CD4-positive, alpha-beta T cell treated with Interleukin-15 for 1 hour (primary cell): ENCODE measurements around the gene SLC39A11.

Experiments
- DNase-seq: peaks from one replicate; pipeline ENCODE4 v3.0.0-alpha.2; 2020

SLC39A11 gene

DNA sequence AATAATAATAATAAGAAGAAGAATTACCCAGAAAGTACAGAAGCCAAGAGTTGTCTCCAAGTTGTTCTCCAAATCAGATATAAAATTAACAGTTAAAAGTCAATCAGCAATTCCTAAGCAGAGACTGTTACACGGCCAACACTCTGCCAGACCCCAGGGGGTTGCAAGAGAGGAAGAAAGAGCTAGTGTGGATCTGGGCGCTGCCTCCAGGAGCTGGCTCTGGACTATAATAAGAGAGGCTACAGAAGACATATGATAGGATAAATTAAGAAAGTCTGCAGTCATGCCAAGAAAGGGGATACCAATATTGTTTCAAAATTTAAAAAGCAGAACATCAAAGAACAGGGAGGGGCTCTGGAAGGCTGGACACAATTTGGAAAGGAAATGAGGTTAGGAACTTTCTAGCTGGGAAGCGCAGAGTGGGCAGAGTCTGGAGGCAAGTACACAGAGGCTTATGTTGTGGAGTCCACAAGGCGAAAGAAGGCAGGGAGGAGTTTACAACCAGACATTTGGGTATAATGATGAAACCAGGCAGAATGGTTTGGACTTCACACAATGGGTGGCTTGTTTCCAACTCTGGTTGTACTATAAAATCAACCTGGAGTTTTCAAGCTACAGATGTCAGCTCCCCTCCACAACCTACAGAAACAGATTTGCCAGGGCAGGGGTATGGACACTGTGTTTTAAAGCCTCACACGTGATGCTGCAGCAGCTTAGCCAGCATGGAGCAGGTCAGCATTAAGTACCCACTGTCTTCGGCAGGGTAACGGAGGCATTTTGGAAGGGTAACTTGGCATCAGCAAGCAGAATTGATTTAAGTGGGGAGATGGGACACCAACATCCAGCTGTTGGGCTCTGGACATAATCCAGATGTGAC, 49.4 kb downstream of the SLC39A11 start:
- DNase-seq, result no peak

DNA sequence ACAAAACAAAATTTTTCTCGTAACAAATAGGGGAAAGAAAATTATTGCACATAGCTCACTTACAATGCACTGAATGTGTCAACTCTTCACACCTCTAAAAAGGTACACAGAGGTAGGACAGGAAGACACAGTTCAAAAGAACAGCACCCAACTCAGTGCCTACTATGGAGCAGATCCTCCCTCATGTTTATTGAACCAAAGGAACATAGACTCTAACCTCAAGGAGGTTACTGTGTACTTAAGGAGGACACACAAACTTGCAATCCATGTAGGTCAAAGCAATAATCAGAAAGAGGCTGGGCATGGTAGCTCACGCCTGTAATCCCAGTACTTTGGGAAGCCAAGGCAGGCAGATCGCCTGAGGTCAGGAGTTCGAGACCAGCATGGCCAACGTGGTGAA, 50.3 kb downstream of the SLC39A11 start:
- no peak for DNase-seq

DNA sequence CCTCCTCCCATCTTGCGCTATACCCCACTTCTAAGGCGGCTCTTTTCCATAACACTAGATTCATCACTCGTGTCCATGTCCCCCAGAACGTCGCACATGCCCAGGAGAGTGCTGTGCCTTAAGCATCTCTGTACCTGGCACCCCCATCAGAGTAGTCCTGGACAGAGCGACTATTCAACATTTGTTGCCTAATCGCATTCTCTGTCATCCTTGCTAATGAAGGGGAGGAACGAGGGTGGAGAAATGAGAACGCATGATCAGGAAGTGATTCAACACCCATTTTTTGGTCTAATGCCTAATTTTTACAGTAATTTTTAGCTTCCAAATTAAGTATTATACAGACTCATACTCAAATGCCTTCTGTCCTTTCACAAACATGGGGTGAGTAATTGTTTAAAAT, 53.2 kb downstream of the SLC39A11 start:
- no peak for DNase-seq

DNA sequence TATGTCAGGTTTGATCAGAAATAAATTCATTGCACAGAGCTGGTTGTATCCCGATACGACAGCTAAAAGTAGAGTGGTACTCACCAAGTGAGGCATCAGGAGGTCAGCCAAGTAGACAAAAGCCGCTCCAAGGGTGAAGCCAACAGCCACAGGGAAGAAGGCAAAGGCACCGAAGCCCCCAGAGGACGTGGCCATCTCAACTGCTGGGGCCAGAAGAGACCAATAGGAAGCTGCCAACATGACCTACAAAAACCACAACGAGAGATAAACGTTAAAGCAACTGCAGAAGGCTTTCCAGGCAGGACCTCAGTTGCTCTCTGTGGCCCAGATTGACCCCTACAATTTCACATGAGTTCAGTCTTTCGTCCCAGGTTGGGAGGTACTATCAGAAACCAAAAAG, 61.0 kb downstream of the SLC39A11 start:
- DNase-seq, result no peak

DNA sequence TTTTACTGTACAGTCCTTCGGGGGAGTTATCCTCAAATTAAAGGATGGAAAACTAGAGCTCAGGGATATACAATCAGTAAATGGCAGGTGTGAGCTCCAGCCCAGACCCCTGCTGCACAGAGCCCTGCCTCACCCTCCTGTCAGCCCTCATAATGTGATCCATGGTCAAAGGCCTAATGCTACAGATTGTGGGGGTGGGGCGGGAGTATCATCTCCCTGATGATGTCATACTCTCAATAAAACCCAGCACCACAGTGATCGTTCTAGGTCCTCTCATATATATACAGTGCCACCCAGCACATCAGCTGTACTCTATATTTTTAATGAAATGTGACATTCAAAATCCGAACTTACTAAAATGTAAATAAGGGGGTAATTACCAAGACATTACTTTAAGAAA, 61.5 kb downstream of the SLC39A11 start:
- no peak for DNase-seq

DNA sequence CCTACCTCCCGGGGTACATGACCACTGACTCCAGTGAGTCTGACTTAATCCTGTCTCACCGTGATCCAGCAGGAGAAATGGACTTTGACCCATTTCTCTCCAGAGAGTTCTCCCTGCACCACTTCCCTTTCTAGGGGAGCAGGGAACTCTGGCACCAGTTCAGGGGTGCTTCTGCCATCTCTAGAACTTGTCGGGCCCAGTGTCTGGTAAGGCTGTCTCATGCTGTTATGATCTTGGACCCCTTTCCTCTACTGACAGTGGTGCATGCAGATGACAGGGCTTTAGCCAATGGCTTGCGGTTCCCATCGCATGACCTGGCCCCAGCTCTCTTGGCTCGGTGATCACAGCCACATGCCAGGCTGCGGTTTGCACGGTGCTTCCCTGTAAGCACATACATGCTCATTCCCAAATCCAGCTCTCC, 62.0 kb downstream of the SLC39A11 start:
- DNase-seq, result no peak

DNA sequence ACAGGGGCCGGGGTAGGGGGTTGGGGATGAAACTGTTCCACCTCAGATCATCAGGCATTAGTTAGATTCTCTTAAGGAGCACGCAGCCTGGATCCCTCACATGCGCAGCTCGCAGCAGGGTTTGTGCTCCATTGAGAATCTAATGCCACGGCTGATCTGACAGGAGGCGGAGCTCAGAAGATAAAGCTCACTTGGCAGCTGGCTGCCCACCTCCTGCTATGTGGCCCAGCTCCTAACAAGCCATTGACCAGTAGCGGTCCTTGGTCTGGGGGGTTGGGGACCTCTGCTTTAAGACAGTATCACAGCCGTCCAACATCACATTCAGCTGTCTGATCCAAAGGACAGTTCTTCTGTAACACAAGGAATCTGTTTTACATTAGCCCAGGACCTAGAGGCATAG, 62.5 kb downstream of the SLC39A11 start:
- DNase-seq, result no peak

DNA sequence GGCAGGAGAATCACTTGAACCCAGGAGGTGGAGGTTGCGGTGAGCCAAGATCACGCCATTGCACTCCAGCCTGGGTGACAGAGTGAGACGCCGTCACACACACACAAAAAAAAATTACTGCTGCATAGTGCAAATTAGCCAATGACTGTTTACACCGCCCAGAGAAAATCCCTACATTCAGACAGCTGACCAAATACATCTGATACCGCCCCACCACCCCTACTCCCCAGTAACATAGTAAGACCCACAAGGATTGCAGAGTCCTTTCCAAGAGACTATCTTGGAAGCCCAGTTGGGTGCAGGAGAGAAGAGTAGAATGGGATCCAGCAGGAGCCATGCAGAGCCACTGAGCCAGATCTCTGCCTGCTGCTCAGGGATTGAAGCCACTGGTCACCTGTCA, 63.5 kb downstream of the SLC39A11 start:
- no peak for DNase-seq

DNA sequence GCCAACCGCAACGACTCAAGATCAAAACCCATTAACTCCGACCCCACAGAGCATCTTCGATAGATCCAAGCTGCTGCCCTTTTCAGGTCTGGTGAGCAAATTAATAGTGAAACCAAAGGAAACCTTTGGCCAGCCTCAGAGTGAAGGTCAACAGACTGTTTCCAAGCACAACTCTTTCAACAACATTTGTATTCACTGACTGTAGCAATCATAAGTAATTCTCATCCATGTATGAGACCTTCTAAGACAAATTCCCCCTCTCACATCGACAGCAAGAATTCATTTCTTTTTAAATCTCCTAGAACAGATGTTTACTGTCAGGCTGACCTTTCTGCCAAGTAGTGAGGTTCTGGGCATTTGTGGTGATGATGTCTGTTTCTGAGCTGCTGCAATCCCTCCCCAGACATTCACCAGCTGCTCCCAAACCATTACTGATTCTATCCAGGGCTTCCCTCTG, 64.2 kb downstream of the SLC39A11 start:
- DNase-seq, result no peak

DNA sequence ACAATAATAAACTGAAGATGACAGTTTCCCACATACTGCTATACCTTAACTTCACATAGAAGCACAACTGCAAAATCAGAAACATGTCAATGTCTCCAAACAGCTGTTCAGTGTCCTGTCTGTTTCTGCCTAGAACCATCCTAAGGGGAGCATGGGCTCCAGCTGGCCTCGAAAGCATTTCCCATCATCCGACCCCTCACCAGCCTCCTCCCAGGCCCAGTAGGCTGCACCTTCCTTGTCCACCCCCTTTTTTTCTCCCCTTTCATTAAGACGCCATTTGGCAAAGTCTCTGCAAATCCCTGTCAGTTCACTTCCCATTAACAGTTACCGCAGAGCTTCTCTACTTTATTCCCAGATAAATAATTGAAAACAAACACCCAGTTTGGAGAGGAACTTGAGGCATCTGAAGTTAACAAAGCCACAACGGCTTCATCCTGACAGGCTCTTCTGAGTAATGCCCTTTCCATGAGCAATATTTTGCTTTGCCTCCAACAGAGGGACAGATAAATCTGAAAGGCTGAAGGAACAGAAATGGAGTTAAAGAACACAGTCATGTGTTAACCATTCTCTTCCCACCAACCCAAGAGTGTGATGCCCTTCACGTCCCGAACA, 65.3 kb downstream of the SLC39A11 start:
- DNase-seq, result no peak

DNA sequence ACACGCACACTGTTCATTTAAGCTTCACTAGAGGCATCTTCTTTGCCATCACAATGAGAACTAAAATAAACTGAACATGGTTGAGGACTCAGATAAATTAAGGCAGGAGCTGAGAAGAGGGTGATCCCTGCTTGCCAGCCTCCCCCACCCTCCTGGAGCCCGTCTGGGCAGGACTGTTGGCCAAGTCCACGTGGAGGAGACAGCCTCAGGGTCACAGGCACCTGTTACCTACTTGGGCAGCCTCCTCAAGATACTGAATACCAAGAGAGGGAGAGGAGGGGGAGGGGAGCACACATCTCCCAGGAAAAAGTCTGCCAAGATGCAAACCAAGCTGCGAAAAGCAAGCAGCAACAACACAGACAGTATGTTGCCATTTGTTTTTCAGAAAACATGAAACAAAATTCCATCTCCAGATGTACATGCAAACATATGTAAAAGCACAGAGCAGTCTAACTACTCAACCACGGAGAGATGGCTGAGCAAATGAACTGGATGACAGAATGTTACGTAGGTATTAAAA, 67.4 kb downstream of the SLC39A11 start:
- no peak for DNase-seq

DNA sequence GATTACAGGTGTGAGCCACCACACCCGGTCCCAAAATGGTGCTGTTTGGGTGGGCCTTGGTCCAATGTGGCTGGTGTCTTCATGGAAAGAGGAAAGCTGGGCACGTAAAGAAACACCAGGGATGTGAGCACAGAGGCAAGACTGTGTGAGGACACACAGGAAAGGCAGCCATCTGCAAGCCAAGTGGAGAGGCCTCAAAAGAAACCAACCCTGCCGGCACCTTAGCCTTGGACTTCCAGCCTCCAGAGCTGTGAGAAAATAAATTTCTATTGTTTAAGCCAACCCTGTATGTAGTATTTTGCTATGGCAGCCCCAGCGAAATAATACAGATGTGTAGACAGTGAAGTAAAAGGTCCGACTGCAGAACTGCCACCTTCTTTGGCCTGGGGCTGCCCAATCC, 68.7 kb downstream of the SLC39A11 start:
- no peak for DNase-seq

DNA sequence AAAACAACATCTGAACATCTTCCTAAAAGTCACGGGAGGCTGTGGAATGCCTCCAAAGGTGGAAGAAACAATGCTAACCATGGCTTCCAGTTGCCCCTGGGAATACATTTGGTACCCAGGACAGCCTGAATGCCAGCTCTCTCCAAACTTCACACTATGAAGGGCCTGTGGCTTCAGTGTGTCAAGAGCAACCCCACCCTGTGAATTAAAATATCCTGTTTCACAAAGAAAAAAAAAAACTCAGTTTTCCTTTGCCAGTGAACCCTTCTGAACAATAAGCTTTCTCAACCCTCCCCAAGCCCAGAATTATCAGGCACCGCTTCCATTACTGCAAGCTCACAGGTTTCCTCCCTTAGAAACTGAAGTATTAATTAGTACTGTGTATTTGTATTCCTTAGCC, 69.8 kb downstream of the SLC39A11 start:
- DNase-seq, result no peak

DNA sequence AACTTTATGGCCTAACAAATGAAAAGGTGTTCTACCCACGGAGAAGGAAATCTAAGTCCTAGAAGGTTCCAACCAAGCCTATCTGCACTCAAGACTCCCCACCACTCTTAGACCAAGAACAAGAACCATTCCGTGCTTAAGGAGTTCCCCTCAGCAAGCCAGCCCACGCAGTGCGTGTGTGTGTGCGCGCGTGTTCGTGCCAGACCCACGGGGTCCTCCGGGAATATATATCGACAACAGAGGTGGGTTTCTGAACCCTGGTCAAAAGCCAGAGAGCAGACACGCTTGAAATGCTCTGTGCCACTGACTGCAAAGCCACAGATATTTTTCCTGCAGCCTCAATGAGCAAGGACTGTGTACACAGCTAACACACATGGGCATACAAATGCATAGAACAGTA, 70.7 kb downstream of the SLC39A11 start:
- no peak for DNase-seq

DNA sequence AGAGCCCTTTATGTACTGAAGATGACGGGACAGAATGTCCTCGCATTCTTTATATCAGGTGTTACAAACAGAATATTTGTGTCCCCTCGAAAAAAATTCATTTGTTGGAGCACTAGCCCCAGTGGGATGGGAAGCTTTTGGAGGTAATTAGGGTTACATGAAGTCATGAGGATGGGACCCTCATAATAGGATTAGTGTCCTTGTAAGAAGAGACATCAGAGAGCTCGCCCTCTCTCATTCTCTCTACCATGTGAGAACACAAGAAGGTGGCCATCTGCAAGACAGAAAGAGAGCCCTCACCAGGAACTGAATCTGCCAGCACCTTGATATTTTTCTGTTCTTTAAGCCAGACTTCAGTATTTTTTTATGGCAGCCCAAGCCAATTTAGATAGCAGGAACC, 72.4 kb downstream of the SLC39A11 start:
- DNase-seq, result no peak

DNA sequence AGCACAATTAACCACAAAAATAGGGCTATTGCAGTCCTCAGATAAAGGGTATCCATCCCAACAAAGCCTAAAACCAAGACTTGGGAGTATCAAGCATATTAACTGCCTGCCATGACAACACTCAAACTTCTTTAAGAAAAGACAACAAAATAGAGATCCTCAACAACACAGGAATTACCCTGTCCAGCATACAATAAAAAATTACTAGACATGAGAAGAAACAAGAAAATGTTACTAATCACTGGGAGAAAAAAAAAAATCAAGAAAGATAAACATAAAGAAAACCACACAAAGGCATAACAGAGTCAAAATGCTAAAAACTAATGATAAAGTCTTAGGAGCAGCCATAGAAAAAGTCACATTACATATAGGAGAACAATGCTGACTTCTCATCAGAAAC, 73.9 kb downstream of the SLC39A11 start:
- no peak for DNase-seq

DNA sequence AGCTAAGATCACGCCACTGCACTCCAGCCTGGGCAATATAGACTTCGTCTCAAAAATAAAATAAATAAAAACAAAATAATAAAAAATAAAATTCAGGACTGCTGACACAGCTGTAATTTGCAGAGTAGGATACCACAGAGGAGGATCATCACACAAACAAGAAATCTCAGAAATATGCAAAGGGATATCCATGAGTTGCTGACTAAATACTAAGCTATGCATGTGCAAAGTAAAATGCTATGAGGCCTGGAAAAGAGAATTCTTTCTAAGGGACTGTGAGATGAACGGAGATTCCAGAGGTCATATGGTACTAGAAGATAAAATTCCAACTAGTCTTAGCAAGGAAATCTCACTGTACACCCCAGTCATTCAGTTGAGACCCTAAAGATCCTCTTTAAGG, 74.8 kb downstream of the SLC39A11 start:
- no peak for DNase-seq

DNA sequence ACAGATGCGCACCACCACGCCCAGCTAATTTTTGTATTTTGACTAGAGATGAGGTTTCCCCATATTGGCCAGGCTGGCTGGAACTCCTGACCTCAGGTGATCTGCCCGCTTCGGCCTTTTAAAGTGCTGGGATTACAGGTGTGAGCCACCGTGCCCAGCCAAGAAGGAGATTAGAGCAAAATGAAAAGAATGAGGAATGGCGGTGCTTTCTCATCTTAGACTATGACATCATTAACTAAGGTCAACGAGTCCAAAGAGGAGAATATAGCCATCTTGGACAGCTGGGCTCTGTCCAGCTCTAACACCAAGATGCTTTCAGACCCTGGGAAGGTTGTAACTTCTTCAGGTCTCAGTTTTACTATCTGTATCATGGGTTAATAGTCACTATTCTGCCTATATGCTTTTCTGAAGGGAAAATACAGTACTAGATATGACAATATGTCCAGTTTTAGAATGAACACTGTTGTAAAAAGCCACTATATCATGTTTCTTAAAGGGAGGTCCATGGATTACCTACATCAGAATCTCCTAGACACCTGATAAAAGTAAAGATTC, 76.7 kb downstream of the SLC39A11 start:
- no peak for DNase-seq

DNA sequence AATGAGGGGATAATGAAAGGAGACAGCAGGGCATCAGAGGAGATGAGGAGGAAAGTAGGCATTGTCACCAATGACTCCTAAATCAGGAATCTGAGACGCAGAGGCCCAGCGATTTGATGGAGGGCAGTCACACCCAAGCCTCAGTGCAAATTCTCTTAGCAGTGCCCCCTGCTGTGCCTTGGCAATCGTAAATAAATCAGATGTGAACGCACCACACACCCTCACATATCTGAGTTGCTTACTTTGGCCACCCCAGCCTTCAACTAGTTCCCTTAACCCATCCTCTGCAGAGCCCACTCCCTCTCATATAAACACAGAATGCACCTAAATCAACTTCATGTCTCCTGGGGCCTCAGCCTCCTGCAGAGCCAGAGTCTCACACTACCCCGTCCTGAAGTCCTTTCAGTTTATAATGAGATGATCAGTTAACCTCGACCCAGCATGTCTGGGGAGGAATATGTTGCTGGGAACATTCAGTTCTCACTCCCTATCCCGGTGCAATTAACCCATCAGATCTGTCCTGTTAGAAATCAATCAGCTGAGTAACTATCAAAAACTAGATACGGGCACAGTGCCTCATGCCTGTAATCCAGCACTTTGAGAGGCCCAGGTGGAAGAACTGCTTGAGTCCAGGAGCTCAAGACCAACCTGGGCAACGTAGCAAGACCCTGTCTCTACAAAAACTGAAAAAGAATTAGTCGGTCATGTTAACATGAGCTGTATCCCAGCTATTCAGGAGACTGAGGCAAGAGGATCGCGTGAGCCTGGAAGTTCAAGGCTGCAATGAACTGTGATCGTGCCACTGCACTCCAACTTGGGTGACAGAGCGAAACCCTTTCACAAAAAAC, 78.4 kb downstream of the SLC39A11 start:
- no peak for DNase-seq

DNA sequence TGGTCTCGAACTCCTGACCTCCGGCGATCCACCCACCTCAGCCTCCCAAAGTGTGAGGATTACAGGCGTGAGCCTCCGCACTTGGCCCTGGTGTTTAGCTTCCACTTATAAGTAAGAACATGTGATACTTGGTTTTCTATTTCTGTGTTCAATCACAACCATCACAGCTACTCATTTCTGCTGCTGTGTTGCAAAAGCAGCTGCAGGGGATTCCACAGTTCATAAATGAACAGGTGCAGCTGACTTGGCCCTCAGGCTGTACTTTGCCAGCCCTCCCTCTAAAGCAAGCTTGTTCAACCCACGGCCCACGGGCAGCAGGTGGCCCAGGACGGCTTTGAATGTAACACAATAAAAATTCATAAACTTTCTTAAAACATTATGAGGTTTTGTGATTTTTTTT, 79.2 kb downstream of the SLC39A11 start:
- DNase-seq, result no peak

DNA sequence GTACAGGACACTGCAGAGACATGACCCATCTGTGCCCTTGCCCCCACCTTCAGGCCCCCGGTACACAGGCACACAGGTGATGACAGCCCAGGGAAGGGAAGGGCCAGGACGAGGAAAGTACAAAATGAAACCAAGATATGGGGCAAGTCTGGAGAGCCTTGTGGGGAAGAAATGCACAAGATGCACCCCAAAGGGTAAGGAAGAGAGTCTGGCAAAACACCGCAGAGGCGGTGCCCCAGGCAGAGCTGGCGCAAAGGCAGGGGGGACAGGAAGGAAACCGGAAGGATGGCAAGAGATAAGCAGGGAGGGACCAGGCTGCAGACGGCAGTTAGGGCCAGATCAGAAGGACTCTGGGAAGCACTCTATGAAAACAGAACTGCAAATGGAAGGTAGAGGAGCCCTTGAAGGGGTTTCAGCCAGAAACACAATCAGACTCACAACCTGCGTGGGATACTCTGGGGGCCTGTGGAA, 81.4 kb downstream of the SLC39A11 start:
- DNase-seq, result no peak

DNA sequence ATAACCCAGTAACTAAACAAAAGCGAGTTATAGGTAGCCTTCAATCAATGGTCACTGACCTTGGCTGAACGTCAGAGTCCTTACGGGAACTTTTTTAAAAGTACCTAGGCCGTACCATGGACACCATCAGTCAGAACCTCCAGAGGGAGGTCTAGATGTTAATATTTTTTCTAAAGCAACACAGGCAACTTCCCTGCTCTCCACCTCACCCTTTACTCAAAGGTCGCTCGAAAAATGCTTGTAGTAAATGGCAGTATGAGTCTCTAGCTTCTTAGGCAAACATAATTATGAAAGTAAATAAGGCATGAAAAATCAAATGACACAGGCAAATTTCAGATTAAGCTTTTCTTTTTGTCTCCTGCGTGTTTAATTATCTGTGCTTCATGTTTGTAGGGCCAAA, 82.1 kb downstream of the SLC39A11 start:
- no peak for DNase-seq

DNA sequence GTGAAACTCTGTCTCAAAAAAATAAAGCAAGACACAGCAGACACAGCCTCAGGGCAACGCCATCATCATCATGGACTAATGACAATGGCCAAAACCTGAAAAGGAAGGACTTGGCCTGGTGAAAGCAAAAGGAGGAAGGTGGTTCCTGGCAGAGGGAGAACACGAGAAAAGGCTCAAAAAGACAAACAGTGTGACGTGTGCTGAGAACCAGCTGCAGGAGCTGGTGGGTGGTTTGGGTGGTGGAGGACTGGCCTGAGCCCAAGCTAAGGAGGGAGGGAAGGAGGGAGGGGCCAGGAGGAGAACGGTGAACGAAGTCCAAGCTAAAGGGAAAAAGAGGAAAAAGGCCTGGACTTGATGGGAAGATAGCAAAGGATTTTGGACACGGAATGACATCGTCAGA, 85.1 kb downstream of the SLC39A11 start:
- no peak for DNase-seq
